GDM1 (cell line): ENCODE measurements around the gene HERC3.
A peak's percentile ranks its signal among the peaks of the same experiment; 100 is the strongest.
"Not testable (repeated sequence)": the region's sequence is repeated elsewhere in the genome, so short reads cannot be mapped to it uniquely, and the experiment has no call there.

Experiments used
- DNase-seq: peaks from one replicate; lab custom pipeline; 2025; lab: John Stamatoyannopoulos, UW

The HERC3 gene

DNA sequence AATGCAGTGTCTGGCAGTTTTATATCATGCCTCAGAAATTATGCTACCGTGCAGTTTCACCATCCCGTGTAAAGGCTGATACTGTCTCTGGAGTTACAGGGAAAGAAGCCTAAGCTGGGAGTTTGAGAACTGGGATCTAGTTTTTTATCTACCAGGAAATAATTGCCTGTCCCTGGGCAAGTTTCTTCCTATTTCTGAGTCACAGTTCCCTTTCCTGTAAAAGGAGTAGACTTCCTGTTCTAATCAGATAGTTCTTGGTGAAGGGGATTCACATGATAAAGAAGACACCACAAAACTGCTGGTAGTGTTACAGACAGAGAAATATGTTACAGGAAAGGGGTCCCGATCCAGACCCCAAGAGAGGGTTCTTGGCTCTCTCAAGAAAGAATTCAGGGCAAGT is 17.1 kb downstream of the HERC3 start:
- DNase-seq = no peak

GRCh38 chr4:88609794-88610193 is 17.5 kb downstream of the HERC3 start:
- DNase-seq = not testable (repeated sequence)

GRCh38 chr4:88610771-88611170 is 18.5 kb downstream of the HERC3 start:
- no peak for DNase-seq

DNA sequence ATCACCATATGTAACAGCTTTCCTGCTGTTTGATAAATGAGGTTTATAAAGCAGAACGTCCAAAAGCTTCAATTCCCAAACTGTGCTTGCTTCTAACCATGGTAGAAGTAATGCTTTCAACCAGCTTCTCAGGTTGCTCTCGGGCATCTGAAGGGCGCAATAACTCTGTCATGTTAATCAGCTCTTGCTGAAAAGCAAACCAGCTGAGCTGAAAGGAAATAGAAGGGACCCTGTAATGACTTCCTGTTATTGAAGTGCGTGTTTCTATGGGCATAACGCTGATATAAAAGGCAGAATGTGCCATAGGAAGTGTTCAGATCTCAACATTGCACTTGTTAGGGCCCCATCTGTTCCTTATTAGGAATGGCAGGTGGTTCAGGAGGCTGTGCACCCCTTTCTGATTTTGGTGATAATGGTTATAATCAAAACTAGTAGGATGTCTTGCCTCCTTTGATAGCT is 21.2 kb downstream of the HERC3 start:
- peak; percentile 23 for DNase-seq

DNA sequence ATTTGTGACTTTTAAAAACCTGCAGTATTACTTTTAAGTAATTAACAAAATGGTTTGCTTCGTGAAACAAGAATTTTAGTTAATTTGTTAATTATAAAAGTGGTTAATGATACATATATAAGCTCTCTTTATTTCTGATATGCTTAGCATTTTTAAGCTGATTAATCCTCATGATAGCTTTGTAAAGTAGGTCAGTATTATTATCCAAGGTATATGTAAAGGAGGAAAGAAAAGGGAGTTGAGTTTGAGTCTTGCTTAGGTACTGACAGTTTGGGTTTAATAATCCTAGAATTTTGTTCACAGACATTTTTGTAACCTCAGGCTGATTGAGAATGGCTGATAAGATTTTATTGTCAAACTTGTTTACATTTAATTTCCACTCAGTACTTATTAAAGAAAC is 21.8 kb downstream of the HERC3 start:
- no peak for DNase-seq

- DNase-seq = no peak
Observed at GRCh38 chr4:88616275-88617150, 24.2 kb downstream of the HERC3 start.

GRCh38 chr4:88618782-88619485 is 26.7 kb downstream of the HERC3 start:
- no peak for DNase-seq

GRCh38 chr4:88619971-88620370 is 27.7 kb downstream of the HERC3 start:
- no peak for DNase-seq

- no peak for DNase-seq
Observed at GRCh38 chr4:88621763-88622327, 29.6 kb downstream of the HERC3 start.

DNA sequence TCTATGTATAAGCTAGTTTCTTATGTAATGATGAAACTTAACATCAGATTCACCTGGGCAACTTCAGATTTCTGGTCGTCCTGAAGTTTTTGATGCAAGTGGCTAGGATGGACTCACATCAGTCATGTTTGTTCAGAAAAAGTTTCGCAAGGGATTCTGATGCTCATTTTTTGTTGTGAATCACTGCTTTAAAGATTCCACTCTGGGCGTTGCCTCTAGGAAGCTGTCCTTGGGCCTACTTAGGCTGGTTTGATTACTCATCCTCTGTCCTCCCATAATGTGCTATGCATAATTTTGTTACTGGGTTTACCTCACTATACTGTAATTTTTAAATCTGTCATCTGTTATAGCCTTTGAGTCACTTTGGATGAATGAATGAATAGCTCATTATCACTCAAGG is 30.8 kb downstream of the HERC3 start:
- DNase-seq = no peak

DNA sequence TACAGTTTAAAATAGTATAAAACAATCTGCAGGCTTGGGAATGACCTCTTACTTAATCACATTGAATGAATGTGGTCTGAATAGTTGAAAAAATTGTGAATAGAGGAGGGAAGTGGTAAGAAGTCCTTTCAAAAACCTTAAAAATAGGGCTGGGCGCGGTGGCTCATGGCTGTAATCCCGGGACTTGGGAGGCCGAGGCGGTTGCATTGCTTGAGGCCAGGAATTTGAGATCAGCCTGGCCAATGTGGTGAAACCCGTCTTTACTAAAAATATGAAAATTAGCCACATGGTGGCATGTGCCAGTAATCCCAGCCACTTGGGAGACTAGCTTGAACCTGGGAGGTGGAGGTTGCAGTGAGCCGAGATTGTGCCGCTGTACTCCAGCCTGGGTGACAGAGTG is 36.5 kb downstream of the HERC3 start:
- DNase-seq = no peak

- DNase-seq = no peak
Observed at GRCh38 chr4:88629826-88630225, 37.5 kb downstream of the HERC3 start.

- DNase-seq = no peak
Observed at GRCh38 chr4:88630756-88631155, 38.5 kb downstream of the HERC3 start.

DNA sequence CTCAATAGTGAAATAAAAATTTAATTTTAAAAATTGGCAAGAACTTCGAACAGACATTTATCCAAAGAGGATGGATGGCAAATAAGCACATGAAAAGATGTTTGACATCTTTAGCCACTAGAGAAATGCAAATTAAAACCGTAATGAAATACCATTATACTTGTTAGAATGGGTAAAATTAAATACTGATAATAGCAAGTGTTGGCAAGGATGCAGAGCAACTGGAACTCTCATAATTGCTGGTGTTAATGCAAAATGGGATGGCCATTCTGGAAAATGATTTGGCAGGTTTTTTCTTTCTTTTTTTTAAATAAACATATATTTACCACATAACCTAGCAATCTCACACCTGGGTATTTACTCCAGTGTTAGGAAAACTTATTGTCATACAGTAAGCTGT is 51.7 kb downstream of the HERC3 start:
- no peak for DNase-seq

GRCh38 chr4:88645994-88646393 is 53.7 kb downstream of the HERC3 start:
- no peak for DNase-seq

DNA sequence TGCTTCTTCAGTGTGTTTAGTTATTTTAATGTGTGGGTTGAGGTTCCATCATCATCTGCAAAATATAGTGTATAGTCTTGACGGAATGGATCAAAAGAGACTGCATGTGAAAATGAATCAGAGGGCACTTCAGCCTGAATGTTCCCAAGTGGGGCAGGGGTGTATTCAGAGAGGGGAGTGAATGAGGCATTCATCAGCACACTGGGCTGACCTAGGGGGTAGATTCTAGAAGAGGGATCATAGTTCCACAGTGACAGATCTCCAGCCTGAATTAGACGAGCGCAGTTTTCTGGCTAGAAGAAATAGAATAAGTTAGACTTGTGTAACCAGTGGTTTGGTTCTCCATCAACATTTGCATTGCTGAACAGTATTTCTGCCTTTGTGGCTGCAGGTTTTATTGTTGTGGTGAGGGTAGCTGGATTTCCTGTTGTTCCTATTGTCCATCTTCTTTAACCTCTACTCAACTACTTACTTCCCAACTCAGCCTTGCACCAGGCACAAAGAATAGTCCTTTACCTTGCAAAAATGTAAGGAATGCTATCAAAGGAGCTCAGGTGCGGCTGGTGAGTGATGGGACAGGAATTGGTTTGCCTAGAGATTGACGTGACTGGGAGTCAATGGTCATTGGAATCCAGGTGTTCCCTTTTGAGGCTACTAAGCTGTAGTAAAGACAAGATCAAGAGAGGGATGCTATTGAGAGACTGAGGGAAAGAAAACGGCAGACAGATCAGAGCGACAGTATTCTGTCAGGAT is 54.4 kb downstream of the HERC3 start:
- no peak for DNase-seq

DNA sequence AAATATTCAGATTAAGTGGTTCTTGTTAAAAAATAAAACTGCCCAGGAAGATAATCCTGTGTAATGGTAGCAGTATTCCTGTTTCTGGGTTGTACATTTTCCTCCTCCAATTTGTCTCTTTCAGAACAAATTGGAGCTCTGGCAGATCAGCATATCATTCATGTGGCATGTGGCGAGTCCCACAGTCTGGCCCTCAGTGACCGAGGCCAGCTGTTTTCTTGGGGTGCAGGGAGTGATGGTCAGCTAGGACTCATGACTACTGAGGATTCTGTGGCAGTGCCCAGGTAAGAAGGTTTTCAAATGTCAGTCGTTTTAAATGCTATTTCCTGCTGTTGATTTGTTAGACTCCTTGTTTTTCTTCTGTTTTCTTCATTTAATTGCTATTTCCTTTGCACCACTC is 57.4 kb downstream of the HERC3 start:
- no peak for DNase-seq

DNA sequence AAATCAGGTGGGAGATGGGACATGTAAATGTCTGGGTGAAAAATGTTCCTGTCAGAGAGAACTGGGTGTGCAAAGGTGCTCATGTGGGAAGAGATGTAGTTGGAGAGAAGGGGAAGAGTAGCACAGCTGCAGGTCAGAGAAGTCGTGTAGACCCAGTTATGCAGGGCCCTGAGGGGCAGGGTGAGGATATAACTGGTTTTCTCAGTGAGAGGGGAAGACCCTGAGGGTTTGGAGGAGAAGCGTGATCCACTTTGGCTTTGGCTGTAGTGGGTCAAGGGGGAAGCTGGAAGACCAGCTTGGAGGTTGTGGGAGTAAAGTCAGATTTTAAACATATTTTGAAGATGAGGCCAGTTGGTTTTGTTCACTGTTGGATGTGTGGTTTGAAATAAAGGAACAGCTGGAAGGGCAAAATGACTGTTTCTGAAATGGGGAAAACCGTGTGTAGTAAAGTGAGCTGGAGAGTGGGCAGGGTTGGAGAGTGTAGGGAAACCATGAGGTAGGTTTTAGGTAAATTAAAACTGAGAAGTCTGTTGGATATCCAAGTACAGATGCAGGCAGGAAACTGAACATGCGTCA is 61.2 kb downstream of the HERC3 start:
- DNase-seq = no peak

DNA sequence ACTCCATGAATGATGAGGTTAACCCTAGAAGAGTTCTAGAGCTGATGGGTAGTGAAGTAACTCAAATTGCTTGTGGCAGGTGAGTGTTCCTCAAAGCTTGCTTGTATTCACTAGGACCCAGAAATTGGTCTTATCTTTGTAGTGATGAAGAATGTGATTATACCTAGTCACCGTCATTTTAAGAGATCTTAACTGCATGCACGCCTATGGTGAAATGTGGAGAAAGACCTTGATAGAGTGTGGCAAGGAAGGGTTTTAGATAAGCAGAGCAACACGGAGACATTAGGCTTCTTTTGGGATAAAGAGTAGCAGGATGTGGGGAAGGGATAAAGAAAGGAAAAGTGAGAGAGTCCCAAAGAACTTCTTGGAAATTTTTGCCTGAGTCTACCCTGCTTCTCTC is 62.9 kb downstream of the HERC3 start:
- no peak for DNase-seq

DNA sequence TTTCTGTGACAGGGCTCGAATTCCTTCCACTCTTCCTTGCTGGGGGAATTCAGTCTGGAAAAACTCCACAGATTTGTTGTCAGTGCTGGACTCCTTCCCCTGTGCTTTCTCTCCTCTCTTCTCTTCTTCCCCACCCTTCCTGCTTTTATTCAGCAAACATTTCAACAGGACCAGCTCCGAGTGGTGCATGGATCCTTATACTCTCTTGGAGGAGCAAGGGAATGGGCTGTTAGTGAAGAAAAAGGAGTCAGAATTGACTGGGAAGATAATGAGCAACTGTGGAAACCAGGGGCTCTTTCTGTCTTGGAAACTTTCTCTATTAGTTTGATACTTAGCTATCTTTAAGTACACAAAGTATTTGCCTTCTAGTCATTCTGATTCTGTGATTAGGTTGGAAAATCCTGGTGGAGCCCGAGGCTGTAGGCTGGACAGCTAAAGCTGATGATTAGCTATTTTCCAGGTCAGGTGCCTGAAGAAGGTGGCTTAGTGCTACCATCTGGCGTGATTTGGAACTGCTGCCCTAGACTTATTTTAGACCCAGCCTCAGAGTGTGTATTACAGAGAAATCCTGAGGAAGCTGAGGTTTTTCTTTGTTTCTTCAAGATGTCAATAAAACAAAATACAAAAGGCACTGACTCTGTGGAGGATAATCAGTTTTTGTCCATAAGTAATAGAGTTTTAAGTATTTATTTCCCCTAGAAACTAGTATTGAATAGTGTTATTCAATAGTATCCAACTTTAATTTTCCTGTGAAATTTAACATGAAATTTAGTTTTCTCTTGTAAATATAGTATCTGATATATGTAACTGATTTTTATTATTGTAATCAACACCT is 67.0 kb downstream of the HERC3 start:
- DNase-seq = peak; percentile 9

DNA sequence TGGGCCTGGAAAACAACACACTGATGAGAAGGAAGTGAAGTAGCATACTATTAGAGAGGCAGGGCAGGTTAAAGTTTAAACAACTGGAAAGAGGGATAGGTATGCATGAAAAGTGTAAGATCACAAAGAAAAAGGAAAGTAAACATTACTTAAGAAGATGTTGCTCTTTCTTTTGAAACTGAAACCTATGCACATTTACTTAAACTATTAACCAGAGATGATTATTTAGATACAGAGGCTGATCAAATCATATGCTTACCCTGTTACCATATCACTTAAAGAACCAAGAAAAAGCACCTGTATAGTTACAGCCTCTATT is 67.6 kb downstream of the HERC3 start:
- DNase-seq = no peak
